Measurements from ENCODE around the gene NUDT14.

GRCh38 chr14:105195051-105195450, 13.9 kb upstream of the NUDT14 start:
- TF ChIP-seq TOX (CRISPR knock-in tag; IDR thresholded peaks at IDR 0.05; ENCODE audit: borderline replicate concordance) (no peak), ZNF565 (CRISPR knock-in tag; conservative IDR thresholded peaks at IDR 0.05; ENCODE audit: low read depth) (no peak), PATZ1 (CRISPR knock-in tag; IDR thresholded peaks at IDR 0.05; ENCODE audit: borderline replicate concordance) (no peak), ARNTL (CRISPR knock-in tag; IDR thresholded peaks at IDR 0.05; ENCODE audit: borderline replicate concordance, low read depth) (no peak), CREB5 (CRISPR knock-in tag; IDR thresholded peaks at IDR 0.05; ENCODE audit: low read depth) (no peak), ZNF70 (CRISPR knock-in tag; IDR thresholded peaks at IDR 0.05) (no peak), ZNF8 (CRISPR knock-in tag; IDR thresholded peaks at IDR 0.05) (no peak), ZFP30 (CRISPR knock-in tag; IDR thresholded peaks at IDR 0.05) (no peak)
